HG03565 (cell line): ENCODE data around the gene PCED1A.

Experiments
- ATAC-seq: cut with Tn5 transposase; IDR thresholded peaks from one replicate; pipeline ENCODE4 v1.9.1; 2021; ENCODE audit warnings: mild to moderate bottlenecking, moderate library complexity; ENCODE audit not compliant: unreplicated experiment

PCED1A gene

DNA sequence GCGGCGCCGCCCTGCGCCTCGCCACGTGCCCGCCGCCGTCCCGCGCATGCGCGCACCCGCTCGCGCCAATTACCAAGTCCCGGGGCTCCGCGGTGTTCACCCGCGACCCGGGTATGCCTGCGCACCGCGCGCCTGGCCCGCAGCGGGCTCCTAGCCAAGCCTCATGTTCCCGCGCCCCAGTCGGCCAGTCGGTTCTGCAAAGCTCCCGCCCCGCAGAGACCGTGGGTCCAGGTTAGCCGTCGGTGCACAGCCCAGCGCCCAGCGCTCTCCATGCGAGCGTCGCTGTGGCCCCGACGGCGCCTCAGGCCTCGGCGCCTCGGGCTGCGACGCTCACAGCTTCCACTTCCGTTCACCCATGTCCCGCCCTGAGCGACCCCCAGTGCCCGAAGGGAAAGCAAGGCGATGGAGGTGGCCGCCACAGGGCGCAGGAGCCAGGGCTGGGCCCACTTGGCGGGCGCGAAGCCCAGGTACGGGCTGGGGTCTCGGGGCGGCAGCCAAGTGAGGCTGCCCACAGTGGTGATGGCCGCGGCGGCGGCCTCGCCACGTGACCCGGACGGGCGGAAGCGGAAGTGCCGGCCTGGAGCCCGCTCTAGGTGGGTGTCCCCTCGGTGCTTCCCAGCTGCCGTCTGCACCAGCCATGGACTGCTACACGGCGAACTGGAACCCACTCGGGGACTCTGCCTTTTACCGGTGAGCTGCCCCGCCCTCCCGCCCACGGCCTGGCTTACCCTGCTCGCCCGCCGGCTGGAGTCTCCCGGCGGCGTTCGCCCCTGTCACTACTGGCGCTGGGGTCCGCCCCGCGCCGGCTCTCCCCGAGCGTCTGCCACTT, at the start of gene PCED1A, which contains the start of gene VPS16:
Gene PCED1A, minus strand, starts transcription at position 518 of the 829 bp plus-strand sequence. CDS start 743 bp downstream, outside the sequence.
Gene VPS16, plus strand, starts transcription at position 608 of the 829 bp plus-strand sequence. Its CDS starts 30 bp downstream, at position 638.
- peak; percentile 82 for ATAC-seq

DNA sequence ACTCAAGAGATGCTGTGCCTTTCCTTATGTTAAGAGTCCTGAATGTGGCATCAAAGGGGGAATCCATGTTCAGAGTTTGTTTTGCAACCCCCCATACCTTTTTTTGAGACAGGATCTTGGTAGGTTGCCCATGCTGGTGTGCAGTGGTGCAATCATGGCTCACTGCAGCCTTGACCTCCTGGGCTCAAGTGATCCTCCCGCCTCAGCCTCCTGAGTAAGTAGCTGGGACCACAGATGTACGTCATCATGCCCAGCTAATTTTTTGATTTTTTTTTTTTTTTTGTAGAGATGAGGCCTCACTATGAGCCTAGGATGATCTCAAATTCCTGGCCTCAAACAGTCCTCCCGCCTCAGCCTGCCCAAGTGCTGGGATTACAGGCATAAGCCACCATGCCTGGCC, 49.3 kb upstream of the PCED1A start:
- no peak for ATAC-seq

DNA sequence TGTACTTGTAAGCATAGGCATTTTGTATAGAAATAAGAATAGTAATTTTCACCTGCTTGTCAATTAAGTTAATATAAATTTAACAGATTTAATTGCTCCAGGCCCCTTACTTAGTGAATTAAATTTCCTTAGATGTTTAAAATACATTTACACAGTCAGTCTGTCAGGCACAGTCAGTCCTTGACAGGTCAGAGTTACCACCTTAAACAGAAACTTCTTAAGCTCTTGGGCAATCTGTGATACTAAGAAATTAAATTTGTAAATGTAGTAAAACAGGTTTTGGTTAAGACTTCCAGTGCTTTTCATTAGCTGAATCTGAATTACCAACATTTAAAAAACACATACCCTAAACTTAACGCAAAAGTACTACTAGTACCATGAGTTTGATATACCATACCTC, 48.8 kb upstream of the PCED1A start:
- ATAC-seq = no peak

DNA sequence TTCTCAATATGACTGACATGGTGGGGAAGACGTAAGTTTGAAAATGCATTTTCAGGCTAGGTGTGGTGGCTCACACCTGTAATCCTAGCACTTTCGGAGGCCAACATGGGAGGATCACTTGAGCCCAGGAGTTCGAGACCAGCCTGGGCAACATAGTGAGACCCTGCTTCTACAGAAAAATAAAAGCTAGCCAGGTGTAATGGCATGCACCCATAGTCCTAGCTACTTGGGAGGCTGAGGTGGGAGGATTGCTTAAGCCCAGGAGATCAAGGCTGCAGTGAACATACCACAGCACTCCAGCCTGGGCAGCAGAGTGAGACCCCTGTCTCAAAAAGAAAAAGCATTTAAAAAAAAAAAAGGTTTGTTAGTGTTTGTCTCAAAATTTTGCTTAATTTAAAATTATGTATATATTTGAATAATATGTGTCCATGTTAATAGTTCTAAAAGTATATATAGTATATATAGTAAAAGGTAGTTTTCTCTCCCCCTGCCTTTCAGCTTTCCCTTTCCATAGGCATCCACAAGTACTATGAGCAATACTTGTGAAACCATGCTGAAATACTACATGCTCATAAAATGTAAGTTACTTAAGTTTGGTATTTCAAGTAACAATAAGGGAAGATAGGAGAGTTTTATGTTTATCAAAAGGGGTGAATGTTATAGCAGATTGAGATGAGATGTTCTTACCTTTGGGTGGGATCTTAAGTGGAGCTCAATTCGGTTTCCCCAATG, 47.9 kb upstream of the PCED1A start:
- ATAC-seq = no peak

GRCh38 chr20:2887715-2888114, 47.3 kb upstream of the PCED1A start:
- ATAC-seq = no peak

DNA sequence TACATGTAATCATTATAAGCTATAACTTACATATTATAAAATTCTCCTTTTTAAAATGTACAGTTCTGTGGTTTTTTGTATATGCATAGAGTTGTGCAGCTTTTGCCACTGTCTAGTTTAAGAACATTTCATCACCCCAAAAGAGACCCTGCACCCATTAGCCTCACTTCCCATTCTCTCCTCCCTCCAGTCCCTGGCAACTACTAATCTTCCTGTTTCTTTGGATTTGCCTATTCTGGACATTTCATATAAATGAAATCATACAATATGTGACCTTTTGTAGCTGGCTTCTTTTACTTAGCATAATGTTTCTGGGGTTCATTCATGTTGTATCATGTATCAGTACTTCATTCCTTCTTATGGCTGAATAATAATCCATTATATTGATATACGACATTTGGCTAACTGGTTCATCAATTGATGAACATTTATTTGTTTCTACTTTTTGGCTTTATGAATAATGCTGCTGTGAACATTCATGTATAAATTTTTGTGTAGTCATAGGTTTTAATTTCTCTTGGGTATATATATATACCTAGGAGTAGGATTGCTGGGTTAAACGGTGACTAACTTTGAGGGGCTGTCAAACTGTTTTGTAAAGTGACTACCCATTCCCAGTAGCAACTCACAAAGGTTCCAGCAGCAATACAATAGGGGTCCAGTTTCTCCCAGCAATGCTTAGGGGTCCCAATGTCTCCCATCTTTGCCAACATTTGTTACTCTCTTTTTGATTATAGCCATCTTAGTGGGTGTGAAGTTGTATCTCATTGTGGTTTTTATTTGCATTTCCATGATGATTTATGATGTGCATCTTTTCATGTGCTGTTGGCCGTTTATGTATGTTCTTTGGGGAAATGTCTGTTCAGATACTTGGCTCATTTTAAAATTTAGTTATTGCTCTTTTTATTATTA, 43.5 kb upstream of the PCED1A start:
- no peak for ATAC-seq

DNA sequence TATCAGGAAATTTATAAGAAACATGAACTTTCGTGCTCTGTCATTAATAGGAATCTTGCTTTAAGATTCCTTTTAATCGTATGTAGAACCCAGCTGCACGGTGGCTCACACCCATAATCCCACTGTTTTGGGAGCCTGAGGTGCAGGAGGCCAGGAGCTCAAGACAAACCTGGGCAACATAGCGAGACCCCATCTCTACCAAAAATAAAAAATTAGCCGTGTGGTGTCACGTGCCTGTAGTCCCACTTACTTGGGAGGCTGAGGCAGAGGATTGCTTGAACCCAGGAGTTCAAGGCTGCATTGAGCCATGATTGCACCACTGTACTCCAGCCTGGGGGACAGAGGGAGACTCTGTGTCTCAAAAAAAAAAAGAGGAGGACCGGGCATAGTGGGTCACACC, 40.2 kb upstream of the PCED1A start:
- no peak for ATAC-seq

DNA sequence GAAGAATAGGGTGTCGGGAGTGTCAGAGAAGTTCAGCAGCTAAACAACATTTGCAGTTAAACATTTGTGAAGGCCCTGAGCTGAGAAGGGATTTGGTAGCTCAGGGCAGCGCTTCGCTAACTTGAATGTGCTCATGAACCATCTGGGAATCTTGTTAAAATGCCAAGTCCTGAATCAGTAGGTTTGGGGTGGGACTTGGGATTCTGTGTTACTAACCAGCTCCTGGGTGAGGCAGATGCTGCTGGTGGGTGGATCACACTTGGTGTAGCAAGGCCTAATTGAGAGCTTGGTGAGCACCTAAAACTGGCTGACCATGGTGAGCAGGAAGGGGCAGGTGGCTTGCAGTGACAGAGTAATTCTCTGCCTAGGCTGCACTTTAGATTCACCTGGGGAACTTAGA, 38.7 kb upstream of the PCED1A start:
- ATAC-seq = no peak

- no peak for ATAC-seq
Observed at GRCh38 chr20:2878515-2878914, 38.1 kb upstream of the PCED1A start.

GRCh38 chr20:2875690-2876203, 35.3 kb upstream of the PCED1A start:
- no peak for ATAC-seq

DNA sequence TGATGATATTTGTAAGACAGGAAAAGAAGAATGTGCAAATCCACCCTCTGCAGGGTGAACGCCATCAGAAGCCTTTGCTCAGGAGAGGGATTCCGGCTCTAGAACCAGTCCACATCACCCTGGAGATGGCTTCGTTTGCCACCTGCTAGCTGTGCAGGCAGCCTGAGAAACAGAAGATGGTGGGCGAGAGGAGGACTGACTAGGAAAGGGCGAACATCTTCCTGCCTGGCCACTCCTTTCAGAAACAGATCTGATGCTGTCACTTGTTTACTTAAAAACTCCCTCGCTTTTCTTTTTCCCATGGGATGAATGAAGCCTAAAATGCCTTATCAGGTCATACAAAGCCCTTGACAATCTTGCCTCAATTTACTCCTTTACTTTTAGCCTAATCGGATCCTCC, 34.0 kb upstream of the PCED1A start:
- ATAC-seq = no peak

DNA sequence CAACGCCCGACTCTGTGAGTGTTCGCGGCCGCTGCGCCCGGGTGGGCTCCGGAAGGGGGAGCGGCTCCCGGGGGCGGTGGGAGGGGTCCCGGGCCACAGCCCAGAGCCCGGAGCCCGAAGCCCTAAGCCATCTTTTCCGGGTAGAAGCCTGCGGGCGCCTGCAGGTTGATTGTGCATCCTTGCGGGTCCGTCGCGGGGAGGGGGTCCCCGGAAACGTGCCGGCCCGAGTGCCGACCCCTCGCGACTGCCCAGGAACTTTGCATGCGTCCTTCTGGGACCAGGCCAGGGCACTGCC, 33.2 kb upstream of the PCED1A start:
- ATAC-seq = peak; percentile 33

DNA sequence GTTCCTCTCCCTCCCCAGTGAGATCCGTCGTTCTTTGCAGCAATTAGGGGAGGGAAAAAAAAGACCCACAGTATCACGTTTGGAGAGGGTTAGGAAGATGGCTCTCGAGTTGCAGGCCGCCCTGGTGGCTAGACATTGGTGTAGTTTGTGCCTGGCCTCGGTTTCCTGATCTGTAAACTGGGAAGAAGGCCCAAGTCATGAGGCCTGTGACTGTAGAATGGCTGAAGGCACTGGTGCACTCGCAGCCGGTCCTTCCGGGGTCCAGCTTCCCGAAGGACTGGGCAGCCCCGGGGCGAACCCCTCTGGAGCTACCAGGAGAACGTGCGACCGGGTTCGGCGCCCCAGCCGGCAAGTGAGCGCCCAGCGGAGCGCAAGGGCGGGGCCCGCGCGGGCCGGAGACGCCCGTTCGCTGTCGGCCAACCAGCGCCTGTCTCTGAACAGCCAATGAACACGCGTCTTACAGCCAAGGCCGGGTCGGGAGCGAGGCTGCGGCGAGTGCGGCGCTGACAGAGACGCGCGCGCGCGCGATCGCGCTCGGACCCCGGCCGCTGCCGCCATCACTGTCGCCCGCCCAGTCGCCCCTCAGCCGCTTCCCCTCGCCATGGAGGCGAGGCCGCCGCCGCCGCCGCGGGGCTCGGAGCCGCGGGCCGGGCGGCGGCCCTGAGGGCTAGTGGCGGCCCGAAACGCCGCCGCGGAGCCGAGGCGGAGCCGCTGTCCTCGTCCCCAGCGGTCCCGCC, 32.7 kb upstream of the PCED1A start, which contains the start of gene PTPRA:
Gene PTPRA, plus strand, starts transcription at position 472 of the 737 bp plus-strand sequence. CDS start 90,797 bp downstream, outside the sequence.
- peak; percentile 85 for ATAC-seq

DNA sequence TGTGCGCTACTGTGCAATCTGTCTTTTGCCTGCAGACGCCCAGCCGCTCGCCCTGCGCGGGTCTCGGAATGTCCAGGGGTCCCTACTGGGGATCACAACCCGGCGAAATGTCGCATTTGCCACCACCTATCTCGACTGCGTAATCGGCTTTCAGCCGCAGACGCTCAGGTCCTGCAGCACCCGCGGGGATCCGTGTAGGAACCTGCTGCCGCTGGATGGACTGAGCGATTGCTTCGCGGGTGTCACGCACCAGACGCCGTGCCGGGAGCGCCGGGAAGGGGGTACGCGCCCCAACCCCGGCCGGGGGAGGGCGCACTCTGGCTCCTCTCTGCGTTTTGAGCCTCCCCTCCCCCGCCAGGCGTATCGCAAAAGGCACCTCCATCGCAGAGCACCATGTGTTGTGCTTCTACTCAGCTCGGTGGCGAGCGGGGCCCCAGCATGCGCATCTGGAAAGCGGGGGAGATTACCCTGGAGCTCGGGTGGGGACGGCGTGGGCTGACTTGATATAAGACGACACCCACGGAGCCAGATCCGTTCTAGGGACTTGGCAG, 32.1 kb upstream of the PCED1A start:
- no peak for ATAC-seq

DNA sequence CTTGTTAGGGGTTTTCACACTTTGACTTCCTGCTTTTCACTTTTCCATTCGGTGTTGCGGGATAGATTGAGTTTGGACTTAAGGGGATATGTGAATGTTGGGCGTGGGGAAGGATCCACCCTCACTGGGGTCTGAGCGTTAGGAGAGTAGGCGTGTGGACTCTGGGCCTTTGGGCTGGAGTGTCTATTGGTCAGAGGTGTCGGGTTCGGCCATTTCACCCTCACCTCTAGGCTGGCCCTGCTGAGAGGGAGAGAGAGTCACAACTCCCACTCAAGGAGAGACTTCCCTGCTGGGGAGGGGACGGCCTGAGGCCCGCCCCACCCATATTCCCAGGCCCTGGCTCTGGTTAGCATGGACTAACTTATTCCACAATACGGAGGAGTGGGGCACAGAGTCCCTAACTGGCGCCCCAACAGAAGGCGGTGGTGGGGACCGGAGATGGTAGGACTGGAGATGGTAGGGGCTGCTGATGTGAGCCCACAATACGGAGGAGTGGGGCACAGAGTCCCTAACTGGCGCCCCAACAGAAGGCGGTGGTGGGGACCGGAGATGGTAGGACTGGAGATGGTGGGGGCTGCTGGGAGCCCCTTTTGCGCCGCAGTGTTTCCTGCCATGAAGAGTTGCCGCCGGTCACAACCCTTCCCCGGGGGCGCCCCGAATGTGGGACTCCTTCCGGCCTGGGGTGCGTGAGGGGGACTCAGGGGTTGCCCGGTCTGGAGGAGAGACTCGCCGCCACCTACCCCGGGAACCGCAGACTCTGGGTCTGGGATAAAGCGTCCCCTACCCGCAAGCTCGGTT, 31.4 kb upstream of the PCED1A start:
- ATAC-seq = no peak

GRCh38 chr20:2871111-2871465, 30.6 kb upstream of the PCED1A start:
- ATAC-seq = no peak

- no peak for ATAC-seq
Observed at GRCh38 chr20:2869381-2869780, 28.9 kb upstream of the PCED1A start.

- ATAC-seq = no peak
Observed at GRCh38 chr20:2867081-2867864, 26.8 kb upstream of the PCED1A start.
